ENCODE results near the gene GNPAT.

DNA sequence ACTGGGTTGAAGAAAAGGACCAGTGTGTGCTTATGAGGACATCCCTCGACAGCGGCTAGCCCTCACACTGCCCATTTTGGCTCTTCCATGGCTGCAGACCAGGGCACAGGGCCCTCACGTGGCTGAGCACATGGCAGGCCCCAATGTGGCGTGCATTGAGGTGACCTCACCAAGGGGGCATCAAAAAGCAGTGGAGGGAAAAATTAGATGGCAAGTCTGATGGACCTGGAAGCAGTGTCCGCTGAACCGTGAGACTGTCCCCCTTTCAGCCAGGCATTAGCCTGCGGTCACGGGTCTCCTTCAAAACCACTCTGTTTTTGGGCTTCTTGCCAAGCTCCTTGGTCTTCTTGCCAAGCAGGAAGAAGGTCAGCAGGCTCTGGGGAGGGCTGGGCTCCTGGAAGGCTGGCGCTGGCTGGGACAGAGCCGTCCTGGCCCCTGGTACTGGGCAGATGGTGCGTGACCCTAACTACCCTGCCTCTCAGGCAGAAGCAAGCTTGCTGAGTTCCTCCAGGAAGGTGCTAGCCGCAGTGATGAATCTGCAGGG lies 48.3 kb upstream of the GNPAT start:
- TF ChIP-seq, protein P1, sequence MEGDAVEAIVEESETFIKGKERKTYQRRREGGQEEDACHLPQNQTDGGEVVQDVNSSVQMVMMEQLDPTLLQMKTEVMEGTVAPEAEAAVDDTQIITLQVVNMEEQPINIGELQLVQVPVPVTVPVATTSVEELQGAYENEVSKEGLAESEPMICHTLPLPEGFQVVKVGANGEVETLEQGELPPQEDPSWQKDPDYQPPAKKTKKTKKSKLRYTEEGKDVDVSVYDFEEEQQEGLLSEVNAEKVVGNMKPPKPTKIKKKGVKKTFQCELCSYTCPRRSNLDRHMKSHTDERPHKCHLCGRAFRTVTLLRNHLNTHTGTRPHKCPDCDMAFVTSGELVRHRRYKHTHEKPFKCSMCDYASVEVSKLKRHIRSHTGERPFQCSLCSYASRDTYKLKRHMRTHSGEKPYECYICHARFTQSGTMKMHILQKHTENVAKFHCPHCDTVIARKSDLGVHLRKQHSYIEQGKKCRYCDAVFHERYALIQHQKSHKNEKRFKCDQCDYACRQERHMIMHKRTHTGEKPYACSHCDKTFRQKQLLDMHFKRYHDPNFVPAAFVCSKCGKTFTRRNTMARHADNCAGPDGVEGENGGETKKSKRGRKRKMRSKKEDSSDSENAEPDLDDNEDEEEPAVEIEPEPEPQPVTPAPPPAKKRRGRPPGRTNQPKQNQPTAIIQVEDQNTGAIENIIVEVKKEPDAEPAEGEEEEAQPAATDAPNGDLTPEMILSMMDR (conservative IDR thresholded peaks at IDR 0.05; ENCODE audit: low read length), result no peak
- no peak for TF ChIP-seq EZH2phosphoT487 (IDR thresholded peaks at IDR 0.05; ENCODE audit: borderline replicate concordance, low read depth, low read length)

Data from OCI-LY7 (cell line).